ENCODE data around the gene SLC2A5.

The SLC2A5 gene

DNA sequence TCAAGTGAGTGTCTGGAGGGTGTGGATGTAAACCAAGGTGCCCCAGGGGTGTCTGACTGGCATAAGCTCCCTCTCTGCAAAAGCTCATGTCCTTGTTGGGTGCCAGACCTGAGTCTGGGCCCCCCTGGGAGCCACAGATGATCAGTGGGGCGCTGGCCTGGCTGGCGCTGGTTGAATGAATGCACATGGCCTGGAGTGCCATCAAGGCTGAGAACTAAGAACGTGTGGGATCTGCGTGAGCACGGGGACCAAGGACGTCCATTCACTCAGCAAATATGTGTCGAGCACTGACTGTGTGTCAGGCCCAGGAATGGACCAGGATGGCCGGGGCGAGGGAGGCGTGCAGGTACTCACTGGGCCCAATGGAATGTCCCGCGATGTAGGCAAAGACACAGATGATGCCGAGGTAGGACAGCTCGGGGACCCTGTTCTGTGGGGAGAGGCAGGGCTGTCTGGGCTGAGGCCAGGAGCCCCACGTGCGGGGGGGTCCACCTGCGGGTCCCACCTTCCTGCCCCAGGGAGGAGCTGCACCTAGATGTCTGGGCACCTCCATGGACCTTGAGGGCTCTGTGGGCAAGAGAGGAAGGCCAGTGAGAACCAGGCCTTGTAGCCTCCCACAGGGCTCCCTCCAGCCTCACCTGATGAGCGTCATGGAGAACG lies 62.3 kb downstream of the SLC2A5 start:
- DNase-seq (ENCODE audit: low read depth in 1 of 2, low spot score in 1 of 2), result no peak
- TF ChIP-seq SPI1 (IDR thresholded peaks at IDR 0.05; ENCODE audit: borderline replicate concordance, low read depth) (no peak), GABPA (IDR thresholded peaks at IDR 0.05; ENCODE audit: low read depth) (no peak), POLR2AphosphoS5 (IDR thresholded peaks at IDR 0.05; ENCODE audit: low read depth) (no peak)
- TF ChIP-seq, protein P1, sequence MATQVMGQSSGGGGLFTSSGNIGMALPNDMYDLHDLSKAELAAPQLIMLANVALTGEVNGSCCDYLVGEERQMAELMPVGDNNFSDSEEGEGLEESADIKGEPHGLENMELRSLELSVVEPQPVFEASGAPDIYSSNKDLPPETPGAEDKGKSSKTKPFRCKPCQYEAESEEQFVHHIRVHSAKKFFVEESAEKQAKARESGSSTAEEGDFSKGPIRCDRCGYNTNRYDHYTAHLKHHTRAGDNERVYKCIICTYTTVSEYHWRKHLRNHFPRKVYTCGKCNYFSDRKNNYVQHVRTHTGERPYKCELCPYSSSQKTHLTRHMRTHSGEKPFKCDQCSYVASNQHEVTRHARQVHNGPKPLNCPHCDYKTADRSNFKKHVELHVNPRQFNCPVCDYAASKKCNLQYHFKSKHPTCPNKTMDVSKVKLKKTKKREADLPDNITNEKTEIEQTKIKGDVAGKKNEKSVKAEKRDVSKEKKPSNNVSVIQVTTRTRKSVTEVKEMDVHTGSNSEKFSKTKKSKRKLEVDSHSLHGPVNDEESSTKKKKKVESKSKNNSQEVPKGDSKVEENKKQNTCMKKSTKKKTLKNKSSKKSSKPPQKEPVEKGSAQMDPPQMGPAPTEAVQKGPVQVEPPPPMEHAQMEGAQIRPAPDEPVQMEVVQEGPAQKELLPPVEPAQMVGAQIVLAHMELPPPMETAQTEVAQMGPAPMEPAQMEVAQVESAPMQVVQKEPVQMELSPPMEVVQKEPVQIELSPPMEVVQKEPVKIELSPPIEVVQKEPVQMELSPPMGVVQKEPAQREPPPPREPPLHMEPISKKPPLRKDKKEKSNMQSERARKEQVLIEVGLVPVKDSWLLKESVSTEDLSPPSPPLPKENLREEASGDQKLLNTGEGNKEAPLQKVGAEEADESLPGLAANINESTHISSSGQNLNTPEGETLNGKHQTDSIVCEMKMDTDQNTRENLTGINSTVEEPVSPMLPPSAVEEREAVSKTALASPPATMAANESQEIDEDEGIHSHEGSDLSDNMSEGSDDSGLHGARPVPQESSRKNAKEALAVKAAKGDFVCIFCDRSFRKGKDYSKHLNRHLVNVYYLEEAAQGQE (IDR thresholded peaks at IDR 0.05; ENCODE audit: insufficient replicate concordance, low read depth), result no peak
- TF ChIP-seq, protein P2, sequence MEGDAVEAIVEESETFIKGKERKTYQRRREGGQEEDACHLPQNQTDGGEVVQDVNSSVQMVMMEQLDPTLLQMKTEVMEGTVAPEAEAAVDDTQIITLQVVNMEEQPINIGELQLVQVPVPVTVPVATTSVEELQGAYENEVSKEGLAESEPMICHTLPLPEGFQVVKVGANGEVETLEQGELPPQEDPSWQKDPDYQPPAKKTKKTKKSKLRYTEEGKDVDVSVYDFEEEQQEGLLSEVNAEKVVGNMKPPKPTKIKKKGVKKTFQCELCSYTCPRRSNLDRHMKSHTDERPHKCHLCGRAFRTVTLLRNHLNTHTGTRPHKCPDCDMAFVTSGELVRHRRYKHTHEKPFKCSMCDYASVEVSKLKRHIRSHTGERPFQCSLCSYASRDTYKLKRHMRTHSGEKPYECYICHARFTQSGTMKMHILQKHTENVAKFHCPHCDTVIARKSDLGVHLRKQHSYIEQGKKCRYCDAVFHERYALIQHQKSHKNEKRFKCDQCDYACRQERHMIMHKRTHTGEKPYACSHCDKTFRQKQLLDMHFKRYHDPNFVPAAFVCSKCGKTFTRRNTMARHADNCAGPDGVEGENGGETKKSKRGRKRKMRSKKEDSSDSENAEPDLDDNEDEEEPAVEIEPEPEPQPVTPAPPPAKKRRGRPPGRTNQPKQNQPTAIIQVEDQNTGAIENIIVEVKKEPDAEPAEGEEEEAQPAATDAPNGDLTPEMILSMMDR (IDR thresholded peaks at IDR 0.05; ENCODE audit: insufficient read depth, low read length), result no peak
- H3K4me3 ChIP-seq (replicated peaks; ENCODE audit: insufficient read depth, low read length), result no peak overlapping the region
- no peak overlapping the region for H3K27ac ChIP-seq (replicated peaks)
- H3K27me3 ChIP-seq (ENCODE audit: insufficient read depth, poor library complexity, severe bottlenecking), result no peaks in the 10 kb centered on the region

DNA sequence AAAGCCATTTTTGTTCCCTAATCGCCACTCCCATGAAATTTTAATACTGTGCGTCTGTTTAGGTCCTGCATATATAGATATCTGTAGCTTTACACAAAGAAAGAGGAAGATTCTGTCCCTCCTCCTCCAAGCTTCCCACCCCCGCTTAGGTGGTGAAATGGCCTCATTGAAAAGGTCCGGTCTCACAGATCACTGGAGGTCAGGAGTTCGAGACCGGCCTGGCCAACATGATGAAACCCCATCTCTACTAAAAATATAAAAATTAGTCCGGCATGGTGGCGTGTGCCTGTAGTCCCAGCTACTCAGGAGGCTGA lies 64.1 kb downstream of the SLC2A5 start:
- Histone ChIP-seq H3K27me3 (ENCODE audit: insufficient read depth, poor library complexity, severe bottlenecking) (no peaks in the 10 kb centered on the region), H3K4me3 (replicated peaks; ENCODE audit: insufficient read depth, low read length) (no peak overlapping the region)

DNA sequence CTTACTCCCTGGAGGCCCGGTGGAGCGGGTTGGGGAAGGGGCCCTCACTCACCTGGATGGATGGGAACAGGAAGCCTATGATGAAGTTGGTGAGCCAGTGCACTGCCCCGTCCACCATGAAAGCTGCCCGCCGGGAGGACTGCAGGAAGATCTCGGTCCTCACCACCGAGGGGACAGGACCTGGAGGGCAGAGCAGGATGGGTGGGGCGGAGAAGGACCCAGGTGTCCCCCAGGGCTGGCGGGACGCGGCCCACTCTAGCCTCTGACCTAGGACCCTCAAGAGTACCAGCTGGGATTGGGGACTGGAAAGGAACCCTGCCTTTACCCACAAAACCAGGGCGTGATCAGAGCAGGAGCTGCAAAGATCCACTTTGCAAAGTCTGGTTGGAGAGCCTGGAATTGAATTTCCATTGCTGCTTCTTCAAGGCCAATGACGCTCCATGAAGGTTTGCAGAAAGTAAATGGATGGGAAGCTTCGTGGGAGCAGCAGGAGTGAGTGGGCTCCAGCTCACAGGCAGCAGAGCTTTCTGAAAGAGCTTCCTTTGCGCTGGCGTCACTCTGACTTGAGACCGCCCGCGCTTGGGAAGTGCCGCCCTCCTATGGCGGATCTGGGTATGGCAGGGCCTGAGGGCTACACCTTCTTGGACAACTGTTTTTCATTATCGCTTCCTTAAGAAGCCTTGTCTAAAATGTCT lies 64.6 kb downstream of the SLC2A5 start:
- Histone ChIP-seq H3K27me3 (ENCODE audit: insufficient read depth, poor library complexity, severe bottlenecking) (no peaks in the 10 kb centered on the region), H3K4me3 (replicated peaks; ENCODE audit: insufficient read depth, low read length) (no peak overlapping the region), H3K27ac (replicated peaks) (no peak overlapping the region)
- TF ChIP-seq, protein P2 (IDR thresholded peaks at IDR 0.05; ENCODE audit: insufficient read depth, low read length), result peak; percentile 99
- TF ChIP-seq, protein P1 (IDR thresholded peaks at IDR 0.05; ENCODE audit: insufficient replicate concordance, low read depth), result no peak
- peak; percentile 63 to 81 for DNase-seq (ENCODE audit: low read depth in 1 of 2, low spot score in 1 of 2)

More for the DNA sequence above, 64.1 kb downstream of the SLC2A5 start:
- H3K27ac ChIP-seq (replicated peaks), result no peak overlapping the region
- no peak for TF ChIP-seq POLR2AphosphoS5 (IDR thresholded peaks at IDR 0.05; ENCODE audit: low read depth)
- TF ChIP-seq, protein P2 (IDR thresholded peaks at IDR 0.05; ENCODE audit: insufficient read depth, low read length), result no peak
- no peak for TF ChIP-seq SPI1 (IDR thresholded peaks at IDR 0.05; ENCODE audit: borderline replicate concordance, low read depth)
- TF ChIP-seq GABPA (IDR thresholded peaks at IDR 0.05; ENCODE audit: low read depth), result no peak
- TF ChIP-seq, protein P1 (IDR thresholded peaks at IDR 0.05; ENCODE audit: insufficient replicate concordance, low read depth), result no peak
- DNase-seq (ENCODE audit: low read depth in 1 of 2, low spot score in 1 of 2), result peak in 1 of 2 experiments; percentile 10

Data from HL-60 (cell line).